ENCODE data around the gene YAP1. TPM values are rescaled to one million over a fixed set of nuclear protein-coding genes. Genes with fewer than 3 reads are reported as not detected.

YAP1 gene
- total RNA-seq, 4 donors from 2014 or later = 122 to 202 (median 170) TPM

DNA sequence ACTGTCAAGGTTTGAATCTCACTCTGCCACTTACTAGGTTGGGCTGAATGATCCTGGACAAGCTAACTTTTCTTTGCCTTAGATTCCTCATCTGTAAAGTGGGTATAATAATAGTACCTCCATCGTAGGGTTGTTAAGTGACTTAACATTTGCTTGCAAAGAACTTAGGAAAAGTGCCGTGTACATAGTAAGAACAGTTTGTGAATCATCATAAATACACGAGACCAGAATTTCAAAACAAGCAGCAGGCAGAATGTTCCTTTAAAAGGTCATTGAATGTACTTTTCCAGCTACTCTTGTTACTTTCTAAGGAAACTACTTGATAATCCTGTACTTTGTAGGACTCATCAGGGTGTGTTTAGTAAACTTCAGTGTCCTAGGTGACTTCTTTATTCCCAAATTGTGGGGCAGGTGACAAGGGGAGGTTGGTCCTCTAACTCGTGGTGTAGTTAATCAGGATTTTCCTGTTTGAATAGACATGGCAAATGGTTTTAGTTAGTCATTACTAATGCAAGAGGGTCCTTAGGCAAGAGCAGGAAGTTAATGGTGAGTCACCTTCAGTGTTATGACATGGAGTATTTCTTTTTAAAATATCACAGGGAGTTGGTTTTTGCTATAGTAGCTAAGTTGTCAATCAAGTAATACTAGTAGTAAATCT, 67.9 kb downstream of the YAP1 start:
- TF ChIP-seq CTCF (IDR thresholded peaks at IDR 0.05; ENCODE audit: low read depth) = no peak

GRCh38 chr11:102179371-102179770, 69.1 kb downstream of the YAP1 start:
- TF ChIP-seq CTCF (IDR thresholded peaks at IDR 0.05; ENCODE audit: low read depth) = no peak

GRCh38 chr11:102184269-102184987, 74.2 kb downstream of the YAP1 start:
- TF ChIP-seq CTCF (IDR thresholded peaks at IDR 0.05; ENCODE audit: low read depth) = no peak

DNA sequence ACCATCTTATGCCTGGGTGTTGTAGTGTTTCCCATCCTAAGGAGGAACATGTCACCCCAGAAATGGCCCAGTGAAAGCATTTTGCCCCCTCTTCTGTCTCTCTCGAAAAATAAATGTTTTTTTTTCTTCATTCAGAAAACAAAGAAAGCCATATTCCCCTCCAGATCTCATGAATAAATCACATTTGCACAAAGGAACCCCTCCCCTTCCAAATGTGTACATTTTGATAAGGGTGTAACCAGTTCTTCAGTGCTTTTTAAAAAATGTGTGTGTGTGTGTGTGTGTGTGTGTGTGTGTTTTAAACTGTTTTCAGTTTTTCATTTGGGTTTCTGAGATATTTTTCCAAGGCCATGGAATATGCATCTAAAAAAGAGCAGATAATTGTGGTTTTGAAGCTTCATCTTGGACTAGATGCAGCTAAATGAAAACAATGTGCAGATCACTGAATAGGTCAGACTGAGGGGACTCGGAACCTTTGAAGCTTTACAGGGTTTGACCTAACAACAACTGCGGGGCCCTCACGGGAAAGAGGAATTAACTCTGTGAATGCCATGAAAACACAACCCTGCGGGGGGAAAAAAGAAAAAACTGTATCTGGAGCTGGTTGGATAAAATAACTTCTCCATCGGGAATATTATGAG, 76.4 kb downstream of the YAP1 start:
- TF ChIP-seq CTCF (IDR thresholded peaks at IDR 0.05; ENCODE audit: low read depth) = no peak

DNA sequence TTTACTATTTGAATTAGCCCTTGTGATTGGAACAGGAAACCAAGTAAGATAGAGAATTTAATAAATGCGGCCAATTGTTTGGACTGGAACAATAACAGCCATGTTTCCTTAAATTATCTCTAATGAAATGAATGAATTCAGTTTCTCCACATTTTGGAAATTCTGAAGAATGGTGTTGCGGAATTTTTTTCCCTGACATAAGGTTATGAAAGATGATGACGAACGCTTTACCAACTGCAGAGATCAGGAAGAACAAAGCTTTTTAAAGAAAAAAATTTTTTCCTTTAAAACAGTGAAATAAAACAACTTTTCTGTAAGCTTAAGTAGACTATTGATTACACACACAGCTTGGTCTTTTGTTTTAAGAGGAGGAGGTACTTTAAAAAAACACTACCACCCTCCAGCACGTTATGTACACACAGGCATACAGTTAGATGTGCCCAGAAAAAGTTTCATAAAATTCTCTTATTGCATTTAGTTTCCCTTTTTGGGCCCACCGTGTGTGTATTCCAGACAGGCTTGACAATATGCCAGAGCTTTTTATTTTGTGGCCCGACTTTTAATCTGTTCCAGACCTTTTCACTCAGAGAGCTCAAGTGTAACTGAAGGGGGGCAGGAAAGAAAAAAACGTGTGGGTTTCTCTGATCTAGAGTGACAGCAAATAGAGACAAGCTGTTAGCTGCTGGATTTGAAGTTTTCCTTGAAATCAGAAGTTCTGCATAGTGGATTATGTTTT, 77.3 kb downstream of the YAP1 start:
- no peak for TF ChIP-seq CTCF (IDR thresholded peaks at IDR 0.05; ENCODE audit: low read depth)

DNA sequence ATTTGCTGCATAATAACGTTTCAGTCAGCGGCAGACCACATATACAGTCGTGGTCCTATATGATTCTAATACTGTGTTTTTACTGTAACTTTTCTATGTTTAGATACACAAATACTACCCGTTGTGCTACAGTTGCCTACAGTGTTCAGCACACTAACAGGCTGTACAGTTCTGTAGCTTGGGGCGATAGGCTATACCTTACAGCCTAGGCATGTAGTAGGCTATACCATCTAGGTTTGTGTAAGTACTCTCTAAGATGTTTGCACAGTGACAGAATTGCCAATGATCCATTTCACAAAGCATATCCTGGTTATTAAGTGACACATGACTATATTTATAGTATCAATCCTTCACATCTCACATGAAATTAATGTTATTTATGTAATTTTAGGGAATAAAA, 78.2 kb downstream of the YAP1 start:
- no peak for TF ChIP-seq CTCF (IDR thresholded peaks at IDR 0.05; ENCODE audit: low read depth)

GRCh38 chr11:102191832-102192231, 81.6 kb downstream of the YAP1 start:
- TF ChIP-seq CTCF (IDR thresholded peaks at IDR 0.05; ENCODE audit: low read depth) = no peak

All from subcutaneous adipose tissue (tissue), 4 donors.